ENCODE results near the gene PPP2R2D. TPM values are rescaled to one million over a fixed set of nuclear protein-coding genes. Genes with fewer than 3 reads are reported as not detected.

PPP2R2D gene
- total RNA-seq, 1 experiment from 2014 or later: 33.2 TPM

GRCh38 chr10:131936736-131937135 lies 35.9 kb downstream of the PPP2R2D start:
- Mint-ChIP-seq H3K27ac (no peak overlapping the region), H3K27me3 (ENCODE audit: low read depth) (no peaks in the 10 kb centered on the region), H3K9me3 (no peaks in the 10 kb centered on the region; the same call in 1 of the 2 replicates), H3K4me1 (peaks cover 10% of the 10 kb centered on the region), H3K4me3 (no peak overlapping the region), H3K36me3 (peaks cover 49% of the 10 kb centered on the region)
- CTCF ChIA-PET: no interaction called here
- ATAC-seq (no peak), DNase-seq (ENCODE audit: low spot score) (no peak)
- POLR2A ChIA-PET: no interaction called here
- TF ChIP-seq MYBL2 (CRISPR knock-in tag; IDR thresholded peaks at IDR 0.05) (no peak), NFYB (CRISPR knock-in tag; conservative IDR thresholded peaks at IDR 0.05; ENCODE audit: low read depth) (no peak), GTF2I (CRISPR knock-in tag; conservative IDR thresholded peaks at IDR 0.05) (no peak), E2F1 (CRISPR knock-in tag; IDR thresholded peaks at IDR 0.05) (no peak), ZNF281 (CRISPR knock-in tag; IDR thresholded peaks at IDR 0.05) (no peak), JUN (CRISPR knock-in tag; IDR thresholded peaks at IDR 0.05) (no peak), ARID4B (CRISPR knock-in tag; IDR thresholded peaks at IDR 0.05; ENCODE audit: borderline replicate concordance) (no peak), CREB1 (CRISPR knock-in tag; IDR thresholded peaks at IDR 0.05) (no peak), SP1 (CRISPR knock-in tag; conservative IDR thresholded peaks at IDR 0.05) (no peak), HMGA2 (CRISPR knock-in tag; IDR thresholded peaks at IDR 0.05) (no peak), HMGXB4 (CRISPR knock-in tag; IDR thresholded peaks at IDR 0.05) (no peak), ATF2 (CRISPR knock-in tag; IDR thresholded peaks at IDR 0.05; ENCODE audit: borderline replicate concordance, low read depth) (no peak), ZNF232 (CRISPR knock-in tag; IDR thresholded peaks at IDR 0.05) (no peak), CTCF (IDR thresholded peaks at IDR 0.05) (no peak), MXD4 (CRISPR knock-in tag; IDR thresholded peaks at IDR 0.05; ENCODE audit: borderline replicate concordance) (no peak), NR2C2 (CRISPR knock-in tag; IDR thresholded peaks at IDR 0.05) (no peak), KAT7 (CRISPR knock-in tag; IDR thresholded peaks at IDR 0.05; ENCODE audit: borderline replicate concordance) (no peak), NFATC4 (CRISPR knock-in tag; IDR thresholded peaks at IDR 0.05) (no peak), ATF1 (CRISPR knock-in tag; IDR thresholded peaks at IDR 0.05) (no peak)

All from WTC11 (cell line).